GM18502 (cell line): ENCODE results near the gene CDH2.

Experiments used
- ATAC-seq: cut with Tn5 transposase; IDR thresholded peaks from one replicate; pipeline ENCODE4 v1.9.1; 2021; ENCODE audit warnings: mild to moderate bottlenecking; ENCODE audit not compliant: unreplicated experiment, poor library complexity

Gene CDH2

GRCh38 chr18:28176948-28177827 lies at the start of gene CDH2:
TSS of gene CDH2 (minus strand) at chr18:28177130. CDS start at chr18:28177022, 108 bp downstream.
- ATAC-seq: peak; percentile 48

GRCh38 chr18:28212060-28212459 lies 35.1 kb upstream of the CDH2 start:
- no peak for ATAC-seq

- ATAC-seq: no peak
These were observed 31.9 kb upstream of the CDH2 start for GRCh38 chr18:28208712-28209265.

GRCh38 chr18:28208268-28208667 lies 31.3 kb upstream of the CDH2 start:
- no peak for ATAC-seq

GRCh38 chr18:28204154-28204553 lies 27.2 kb upstream of the CDH2 start:
- no peak for ATAC-seq

GRCh38 chr18:28201056-28201455 lies 24.1 kb upstream of the CDH2 start:
- no peak for ATAC-seq

GRCh38 chr18:28198620-28199019 lies 21.7 kb upstream of the CDH2 start:
- ATAC-seq: no peak

GRCh38 chr18:28193177-28193778 lies 16.3 kb upstream of the CDH2 start:
- no peak for ATAC-seq

- peak; percentile 90 for ATAC-seq
These were observed 12.7 kb upstream of the CDH2 start for GRCh38 chr18:28189400-28190239.

GRCh38 chr18:28185121-28185520 lies 8.2 kb upstream of the CDH2 start:
- ATAC-seq: no peak

GRCh38 chr18:28183418-28184078 lies 6.6 kb upstream of the CDH2 start:
- no peak for ATAC-seq

- ATAC-seq: no peak
These were observed 4.7 kb upstream of the CDH2 start for GRCh38 chr18:28181616-28182015.

GRCh38 chr18:28178720-28179119 lies 1.8 kb upstream of the CDH2 start:
- ATAC-seq: no peak

GRCh38 chr18:28177828-28178635 lies 1.1 kb upstream of the CDH2 start:
- ATAC-seq: no peak

- ATAC-seq: peak; percentile 4
These were observed 307 bp downstream of the CDH2 start for GRCh38 chr18:28176698-28176947.

GRCh38 chr18:28175930-28176697 lies 816 bp downstream of the CDH2 start:
- ATAC-seq: no peak

GRCh38 chr18:28175150-28175929 lies 1.6 kb downstream of the CDH2 start:
- ATAC-seq: no peak
